Fibroblast of lung (primary cell): ENCODE results near the gene NHP2. TPM values are rescaled to one million over a fixed set of nuclear protein-coding genes. Genes with fewer than 3 reads are reported as not detected.
"Not testable (repeated sequence)": the region's sequence is repeated elsewhere in the genome, so short reads cannot be mapped to it uniquely, and the experiment has no call there.

Source experiments
- DNase-seq, 2 donors: peaks; one replicate each; pipeline versions ENCODE4 v3.0.0 to v3.0.0-alpha.2; 2010; ENCODE audit warnings: low read depth in 2 of 2
- H2AFZ ChIP-seq: 2 replicates; pipeline ENCODE4 v1.5.1; 2012; ENCODE audit warnings: low read length, control low read depth, inconsistent platforms
- H3K27ac ChIP-seq: 2 replicates; pipeline ENCODE4 v1.5.1; 2011; ENCODE audit warnings: low read length, control low read depth; ENCODE audit not compliant: insufficient read depth
- H3K27me3 ChIP-seq: 2 replicates; pipeline ENCODE4 v1.5.1; 2011; ENCODE audit warnings: mild to moderate bottlenecking, low read length; ENCODE audit not compliant: control insufficient read depth, insufficient read depth
- H3K36me3 ChIP-seq: 2 replicates; pipeline ENCODE4 v1.5.1; 2011; ENCODE audit warnings: low read length; ENCODE audit not compliant: control insufficient read depth, insufficient read depth
- H3K4me1 ChIP-seq: 2 replicates; pipeline ENCODE4 v1.5.1; 2011; ENCODE audit warnings: low read length; ENCODE audit not compliant: control insufficient read depth, insufficient read depth; ENCODE audit errors: extremely low read depth
- H3K4me2 ChIP-seq: 2 replicates; pipeline ENCODE4 v1.5.1; 2011; ENCODE audit warnings: low read length, control low read depth; ENCODE audit not compliant: insufficient read depth; ENCODE audit errors: extremely low read depth
- H3K4me3 ChIP-seq, 4 experiments: fragments of 200-600 bp in 1 of 4; sonication (generic) in 1 of 4; replicated peaks in 1 of 4; 2 replicates each; pipeline ENCODE4 v1.5.1; 2011 to 2016; ENCODE audit warnings: low read length in 4 of 4, low read depth in 3 of 4, mild to moderate bottlenecking in 3 of 4, control low read depth in 2 of 4, inconsistent platforms in 1 of 4, mixed read lengths in 1 of 4; ENCODE audit not compliant: insufficient read depth in 1 of 4; ENCODE audit errors: control extremely low read depth in 1 of 4
- H3K79me2 ChIP-seq: 2 replicates; pipeline ENCODE4 v1.5.1; 2012; ENCODE audit warnings: mild to moderate bottlenecking, low read length, inconsistent platforms; ENCODE audit not compliant: control insufficient read depth, insufficient read depth
- H3K9ac ChIP-seq: 2 replicates; pipeline ENCODE4 v1.5.1; 2011; ENCODE audit warnings: mild to moderate bottlenecking, low read length, control low read depth; ENCODE audit not compliant: insufficient read depth
- H3K9me3 ChIP-seq: 2 replicates; pipeline ENCODE4 v1.5.1; 2012; ENCODE audit warnings: low read depth, low read length; ENCODE audit not compliant: control insufficient read depth, insufficient read depth
- H4K20me1 ChIP-seq: 2 replicates; pipeline ENCODE4 v1.5.1; 2011; ENCODE audit warnings: low read length; ENCODE audit not compliant: control insufficient read depth, insufficient read depth; ENCODE audit errors: extremely low read depth
- CTCF ChIP-seq, 2 donors: IDR thresholded peaks in 1 of 2; conservative IDR thresholded peaks in 1 of 2; 1 replicate in 1 of 2; 2 replicates in 1 of 2; pipeline ENCODE4 v1.5.1; 2011 to 2012; ENCODE audit warnings: low read length in 2 of 2, control low read depth in 1 of 2, inconsistent platforms in 1 of 2, low read depth in 1 of 2, mild to moderate bottlenecking in 1 of 2
- EZH2 ChIP-seq: IDR thresholded peaks from 2 replicates; pipeline ENCODE4 v1.5.1; 2012; ENCODE audit warnings: low read length, control low read depth, mild to moderate bottlenecking; ENCODE audit errors: missing control alignments
- polyA plus RNA-seq, 2 donors: library from polyadenylated mRNA; depleted of rRNA in 1 of 2; stranded (reverse) in 1 of 2; unstranded in 1 of 2; fragments of >200 nt; gene quantifications; 2 replicates each; pipeline ENCODE4 v1.2.1, GENCODE V29; 2011 to 2012; ENCODE audit warnings: missing spikeins in 1 of 2
- total RNA-seq: library from RNA; depleted of rRNA; stranded (reverse); fragments of >200 nt; gene quantifications from 2 replicates; pipeline ENCODE4 v1.2.1, GENCODE V29; 2014

NHP2 gene
- total and polyA plus RNA-seq, 2 donors (not counting 1 experiment from before 2014, with no cell fraction given) = 78.3 to 85.7 TPM

- no peak overlapping the region for H3K27ac ChIP-seq
- H2AFZ ChIP-seq = no peak overlapping the region
- peaks cover 5% of the 10 kb centered on the region for H3K36me3 ChIP-seq
- no peak overlapping the region for H3K9ac ChIP-seq
- peak; percentile 36 to 51 for DNase-seq
- no peak overlapping the region for H3K4me2 ChIP-seq
- H3K27me3 ChIP-seq = no peaks in the 10 kb centered on the region
- H3K4me1 ChIP-seq = peaks cover 8% of the 10 kb centered on the region
- H3K9me3 ChIP-seq = no peaks in the 10 kb centered on the region
- H3K79me2 ChIP-seq = peaks cover 19% of the 10 kb centered on the region
- no peak overlapping the region for H3K4me3 ChIP-seq
- TF ChIP-seq EZH2 (no peak), CTCF (conservative IDR thresholded peaks at IDR 0.05 in 1 of 2, IDR thresholded peaks at IDR 0.05 in 1 of 2; ENCODE audit: low read depth in 1 of 2, low read length in 2 of 2) (no peak)
- H4K20me1 ChIP-seq = peaks cover 5% of the 10 kb centered on the region
These were observed 47.7 kb upstream of the NHP2 start for GRCh38 chr5:178201221-178201926.

GRCh38 chr5:178199581-178200434, 46.1 kb upstream of the NHP2 start:
- Histone ChIP-seq H3K27me3 (no peaks in the 10 kb centered on the region), H3K4me1 (peaks cover 4% of the 10 kb centered on the region), H2AFZ (no peak overlapping the region), H3K79me2 (peaks cover 5% of the 10 kb centered on the region), H3K4me3 (no peak overlapping the region), H3K36me3 (no peaks in the 10 kb centered on the region), H3K9ac (no peak overlapping the region), H3K4me2 (no peak overlapping the region), H3K27ac (no peak overlapping the region), H3K9me3 (no peaks in the 10 kb centered on the region), H4K20me1 (no peaks in the 10 kb centered on the region)
- no peak for DNase-seq
- TF ChIP-seq EZH2 = no peak
- no peak for TF ChIP-seq CTCF (conservative IDR thresholded peaks at IDR 0.05 in 1 of 2, IDR thresholded peaks at IDR 0.05 in 1 of 2; ENCODE audit: low read depth in 1 of 2, low read length in 2 of 2)

GRCh38 chr5:178198706-178199105, 45.0 kb upstream of the NHP2 start:
- H3K79me2 ChIP-seq = no peaks in the 10 kb centered on the region
- no peak for TF ChIP-seq CTCF (conservative IDR thresholded peaks at IDR 0.05 in 1 of 2, IDR thresholded peaks at IDR 0.05 in 1 of 2; ENCODE audit: low read depth in 1 of 2, low read length in 2 of 2)
- no peak for TF ChIP-seq EZH2
- H3K27me3 ChIP-seq = peaks cover 8% of the 10 kb centered on the region
- no peak overlapping the region for H3K9ac ChIP-seq
- no peaks in the 10 kb centered on the region for H3K9me3 ChIP-seq
- H3K4me3 ChIP-seq = no peak overlapping the region
- H3K36me3 ChIP-seq = no peaks in the 10 kb centered on the region
- H3K4me2 ChIP-seq = no peak overlapping the region
- peaks cover 4% of the 10 kb centered on the region for H3K4me1 ChIP-seq
- H3K27ac ChIP-seq = no peak overlapping the region
- H4K20me1 ChIP-seq = no peaks in the 10 kb centered on the region
- H2AFZ ChIP-seq = no peak overlapping the region
- no peak for DNase-seq

- H3K4me2 ChIP-seq, H3K4me3 ChIP-seq, H2AFZ ChIP-seq, H3K36me3 ChIP-seq, H4K20me1 ChIP-seq, H3K9me3 ChIP-seq, H3K27ac ChIP-seq, H3K4me1 ChIP-seq, DNase-seq, H3K79me2 ChIP-seq, H3K9ac ChIP-seq: not testable (repeated sequence)
- H3K27me3 ChIP-seq = peaks cover 12% of the 10 kb centered on the region
These were observed 44.5 kb upstream of the NHP2 start for GRCh38 chr5:178198151-178198550.
